DMS114 treated with DMSO at 0.1 percent for 48 hours (cell line): ENCODE data around the gene EXOC4.

Experiments
- DNase-seq: peaks from one replicate; lab custom pipeline; 2025; ENCODE audit not compliant: unreplicated experiment; lab: John Stamatoyannopoulos, UW

EXOC4 gene

GRCh38 chr7:134086998-134087735, 834.3 kb downstream of the EXOC4 start:
- DNase-seq: no peak

GRCh38 chr7:134088199-134088598, 835.3 kb downstream of the EXOC4 start:
- no peak for DNase-seq

- DNase-seq: no peak
Measured at GRCh38 chr7:134089446-134089845, 836.6 kb downstream of the EXOC4 start.

- no peak for DNase-seq
Measured at GRCh38 chr7:134098072-134098471, 845.2 kb downstream of the EXOC4 start.

GRCh38 chr7:134101716-134102115, 848.8 kb downstream of the EXOC4 start:
- DNase-seq: no peak

GRCh38 chr7:134104166-134104565, 851.3 kb downstream of the EXOC4 start:
- DNase-seq: no peak

GRCh38 chr7:134105841-134106240, 853.0 kb downstream of the EXOC4 start:
- no peak for DNase-seq

GRCh38 chr7:134108802-134109201, 855.9 kb downstream of the EXOC4 start:
- no peak for DNase-seq

- DNase-seq: no peak
Measured at GRCh38 chr7:134113655-134114054, 860.8 kb downstream of the EXOC4 start.

GRCh38 chr7:134114992-134115391, 862.1 kb downstream of the EXOC4 start:
- no peak for DNase-seq
